Prostate gland (tissue), 2 donors: ENCODE results near the gene TFR2.

Experiments used
- POLR2A ChIP-seq: fragments of 450-650 bp; IDR thresholded peaks from one replicate; pipeline ENCODE4 v1.6.1; 2016; ENCODE audit warnings: antibody characterized with exemption, mild to moderate bottlenecking
- TF ChIP-seq, protein P1 (sequence below), 4 experiments: fragments of 200-600 bp in 2 of 4; fragments of 450-650 bp in 2 of 4; sonication (generic) in 2 of 4; IDR thresholded peaks; 1 replicate in 3 of 4; 2 replicates in 1 of 4; pipeline ENCODE4 v1.5.1; 2016 to 2019; ENCODE audit warnings: antibody characterized with exemption in 4 of 4, mild to moderate bottlenecking in 2 of 4, moderate library complexity in 2 of 4

DNA sequence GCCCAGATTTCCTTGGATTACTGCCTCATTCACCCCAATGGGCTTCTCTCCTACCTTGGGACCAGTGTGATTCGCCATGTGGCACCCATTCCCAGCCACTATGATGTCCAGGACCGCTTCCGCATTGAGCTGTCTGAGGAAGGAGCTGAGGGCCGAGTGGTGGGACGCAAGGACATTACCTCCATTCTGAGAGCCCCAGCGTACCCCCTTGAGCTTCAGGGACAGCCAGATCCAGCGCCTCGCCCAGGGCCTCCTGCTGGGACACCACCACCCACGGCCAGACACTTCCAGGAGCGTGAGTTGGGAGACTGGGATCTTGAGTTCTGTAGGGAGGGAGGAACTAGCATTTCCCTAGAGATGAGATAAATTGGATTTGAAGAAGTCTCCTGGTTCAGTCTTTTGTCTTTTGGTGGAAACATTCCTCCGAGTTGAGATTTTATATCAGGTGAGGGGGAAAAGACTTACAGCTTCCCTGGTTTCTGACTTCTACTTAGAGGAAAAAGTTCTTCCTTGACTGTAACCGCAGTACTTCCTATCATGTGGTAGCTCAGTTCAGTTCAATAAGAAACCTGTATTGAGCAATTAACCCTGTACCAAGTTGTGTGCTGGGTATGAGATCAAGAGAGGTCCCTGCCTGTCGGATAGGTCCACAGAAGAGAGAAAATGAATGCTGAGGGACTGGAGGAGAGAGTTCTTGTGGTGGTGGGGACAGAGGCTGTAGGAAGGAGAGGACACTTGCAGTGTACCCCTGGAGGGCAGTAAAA lies 27.8 kb downstream of the TFR2 start:
- TF ChIP-seq, protein P1, sequence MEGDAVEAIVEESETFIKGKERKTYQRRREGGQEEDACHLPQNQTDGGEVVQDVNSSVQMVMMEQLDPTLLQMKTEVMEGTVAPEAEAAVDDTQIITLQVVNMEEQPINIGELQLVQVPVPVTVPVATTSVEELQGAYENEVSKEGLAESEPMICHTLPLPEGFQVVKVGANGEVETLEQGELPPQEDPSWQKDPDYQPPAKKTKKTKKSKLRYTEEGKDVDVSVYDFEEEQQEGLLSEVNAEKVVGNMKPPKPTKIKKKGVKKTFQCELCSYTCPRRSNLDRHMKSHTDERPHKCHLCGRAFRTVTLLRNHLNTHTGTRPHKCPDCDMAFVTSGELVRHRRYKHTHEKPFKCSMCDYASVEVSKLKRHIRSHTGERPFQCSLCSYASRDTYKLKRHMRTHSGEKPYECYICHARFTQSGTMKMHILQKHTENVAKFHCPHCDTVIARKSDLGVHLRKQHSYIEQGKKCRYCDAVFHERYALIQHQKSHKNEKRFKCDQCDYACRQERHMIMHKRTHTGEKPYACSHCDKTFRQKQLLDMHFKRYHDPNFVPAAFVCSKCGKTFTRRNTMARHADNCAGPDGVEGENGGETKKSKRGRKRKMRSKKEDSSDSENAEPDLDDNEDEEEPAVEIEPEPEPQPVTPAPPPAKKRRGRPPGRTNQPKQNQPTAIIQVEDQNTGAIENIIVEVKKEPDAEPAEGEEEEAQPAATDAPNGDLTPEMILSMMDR (IDR thresholded peaks at IDR 0.05): no peak
- no peak for TF ChIP-seq POLR2A
